Right lung (tissue), 5 donors: Measurements from ENCODE around the gene APOA4. TPM values are rescaled to one million over a fixed set of nuclear protein-coding genes. Genes with fewer than 3 reads are reported as not detected.

Experiments used
- DNase-seq, 2 donors: peaks; one replicate each; pipeline ENCODE4 v3.0.0-alpha.2; 2013
- polyA plus RNA-seq, 5 donors: library from polyadenylated mRNA; unstranded; fragments of 120-200 nt; gene quantifications; one replicate each; pipeline versions ENCODE4 v1.2.1 to v1.2.3, GENCODE V29; 2013; ENCODE audit warnings: inconsistent platforms in 1 of 5, low replicate concordance in 1 of 5; ENCODE audit not compliant: insufficient read length in 5 of 5, insufficient read depth in 1 of 5

The APOA4 gene
- polyA plus RNA-seq, 5 donors, result not detected

DNA sequence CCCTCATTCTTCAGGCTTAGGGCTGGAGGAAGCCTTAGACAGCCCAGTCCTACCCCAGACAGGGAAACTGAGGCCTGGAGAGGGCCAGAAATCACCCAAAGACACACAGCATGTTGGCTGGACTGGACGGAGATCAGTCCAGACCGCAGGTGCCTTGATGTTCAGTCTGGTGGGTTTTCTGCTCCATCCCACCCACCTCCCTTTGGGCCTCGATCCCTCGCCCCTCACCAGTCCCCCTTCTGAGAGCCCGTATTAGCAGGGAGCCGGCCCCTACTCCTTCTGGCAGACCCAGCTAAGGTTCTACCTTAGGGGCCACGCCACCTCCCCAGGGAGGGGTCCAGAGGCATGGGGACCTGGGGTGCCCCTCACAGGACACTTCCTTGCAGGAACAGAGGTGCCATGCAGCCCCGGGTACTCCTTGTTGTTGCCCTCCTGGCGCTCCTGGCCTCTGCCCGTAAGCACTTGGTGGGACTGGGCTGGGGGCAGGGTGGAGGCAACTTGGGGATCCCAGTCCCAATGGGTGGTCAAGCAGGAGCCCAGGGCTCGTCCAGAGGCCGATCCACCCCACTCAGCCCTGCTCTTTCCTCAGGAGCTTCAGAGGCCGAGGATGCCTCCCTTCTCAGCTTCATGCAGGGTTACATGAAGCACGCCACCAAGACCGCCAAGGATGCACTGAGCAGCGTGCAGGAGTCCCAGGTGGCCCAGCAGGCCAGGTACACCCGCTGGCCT lies 7.2 kb upstream of the APOA4 start:
- no peak for DNase-seq

DNA sequence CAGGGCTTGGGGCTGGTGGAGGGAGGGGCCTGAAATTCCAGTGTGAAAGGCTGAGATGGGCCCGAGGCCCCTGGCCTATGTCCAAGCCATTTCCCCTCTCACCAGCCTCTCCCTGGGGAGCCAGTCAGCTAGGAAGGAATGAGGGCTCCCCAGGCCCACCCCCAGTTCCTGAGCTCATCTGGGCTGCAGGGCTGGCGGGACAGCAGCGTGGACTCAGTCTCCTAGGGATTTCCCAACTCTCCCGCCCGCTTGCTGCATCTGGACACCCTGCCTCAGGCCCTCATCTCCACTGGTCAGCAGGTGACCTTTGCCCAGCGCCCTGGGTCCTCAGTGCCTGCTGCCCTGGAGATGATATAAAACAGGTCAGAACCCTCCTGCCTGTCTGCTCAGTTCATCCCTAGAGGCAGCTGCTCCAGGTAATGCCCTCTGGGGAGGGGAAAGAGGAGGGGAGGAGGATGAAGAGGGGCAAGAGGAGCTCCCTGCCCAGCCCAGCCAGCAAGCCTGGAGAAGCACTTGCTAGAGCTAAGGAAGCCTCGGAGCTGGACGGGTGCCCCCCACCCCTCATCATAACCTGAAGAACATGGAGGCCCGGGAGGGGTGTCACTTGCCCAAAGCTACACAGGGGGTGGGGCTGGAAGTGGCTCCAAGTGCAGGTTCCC lies 6.5 kb upstream of the APOA4 start, which contains the start of gene APOC3:
Gene APOC3, plus strand, starts transcription at position 383 of the 659 bp plus-strand sequence. CDS start 676 bp downstream, outside the sequence.
- no peak for DNase-seq

DNA sequence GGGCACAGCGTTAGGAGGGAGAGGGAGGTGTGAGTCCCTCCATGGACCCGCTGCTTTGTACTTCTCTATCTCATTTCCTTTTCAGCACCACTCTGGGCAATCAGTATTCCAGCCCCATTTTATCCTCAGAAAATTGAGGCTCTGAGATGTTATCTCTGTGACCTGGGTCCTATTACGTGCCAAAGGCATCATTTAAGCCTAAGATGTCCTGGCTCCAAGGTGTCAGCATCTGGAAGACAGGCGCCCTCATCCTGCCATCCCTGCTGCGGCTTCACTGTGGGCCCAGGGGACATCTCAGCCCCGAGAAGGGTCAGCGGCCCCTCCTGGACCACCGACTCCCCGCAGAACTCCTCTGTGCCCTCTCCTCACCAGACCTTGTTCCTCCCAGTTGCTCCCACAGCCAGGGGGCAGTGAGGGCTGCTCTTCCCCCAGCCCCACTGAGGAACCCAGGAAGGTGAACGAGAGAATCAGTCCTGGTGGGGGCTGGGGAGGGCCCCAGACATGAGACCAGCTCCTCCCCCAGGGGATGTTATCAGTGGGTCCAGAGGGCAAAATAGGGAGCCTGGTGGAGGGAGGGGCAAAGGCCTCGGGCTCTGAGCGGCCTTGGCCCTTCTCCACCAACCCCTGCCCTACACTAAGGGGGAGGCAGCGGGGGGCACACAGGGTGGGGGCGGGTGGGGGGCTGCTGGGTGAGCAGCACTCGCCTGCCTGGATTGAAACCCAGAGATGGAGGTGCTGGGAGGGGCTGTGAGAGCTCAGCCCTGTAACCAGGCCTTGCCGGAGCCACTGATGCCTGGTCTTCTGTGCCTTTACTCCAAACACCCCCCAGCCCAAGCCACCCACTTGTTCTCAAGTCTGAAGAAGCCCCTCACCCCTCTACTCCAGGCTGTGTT lies 5.8 kb upstream of the APOA4 start:
- no peak for DNase-seq

DNA sequence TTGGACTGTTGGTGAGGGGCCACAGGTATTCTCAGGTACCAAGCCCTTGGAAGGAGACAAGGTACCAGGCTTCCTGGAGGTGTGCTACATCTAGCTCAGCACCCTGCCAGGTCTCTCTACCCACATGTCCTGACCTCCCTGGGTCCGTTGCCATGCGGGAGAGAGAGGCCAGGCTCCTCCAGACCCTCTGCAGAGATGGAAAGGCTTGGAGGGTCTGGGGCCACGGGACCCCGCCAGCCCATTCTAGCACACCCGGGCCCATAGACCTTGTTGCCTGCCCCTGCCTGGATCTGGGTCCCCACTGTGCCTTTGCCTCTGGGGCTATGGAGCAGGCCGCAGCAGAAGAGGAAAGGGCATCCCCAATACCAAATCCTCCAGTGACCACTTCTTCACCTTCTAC lies 4.4 kb upstream of the APOA4 start:
- DNase-seq, result no peak

DNA sequence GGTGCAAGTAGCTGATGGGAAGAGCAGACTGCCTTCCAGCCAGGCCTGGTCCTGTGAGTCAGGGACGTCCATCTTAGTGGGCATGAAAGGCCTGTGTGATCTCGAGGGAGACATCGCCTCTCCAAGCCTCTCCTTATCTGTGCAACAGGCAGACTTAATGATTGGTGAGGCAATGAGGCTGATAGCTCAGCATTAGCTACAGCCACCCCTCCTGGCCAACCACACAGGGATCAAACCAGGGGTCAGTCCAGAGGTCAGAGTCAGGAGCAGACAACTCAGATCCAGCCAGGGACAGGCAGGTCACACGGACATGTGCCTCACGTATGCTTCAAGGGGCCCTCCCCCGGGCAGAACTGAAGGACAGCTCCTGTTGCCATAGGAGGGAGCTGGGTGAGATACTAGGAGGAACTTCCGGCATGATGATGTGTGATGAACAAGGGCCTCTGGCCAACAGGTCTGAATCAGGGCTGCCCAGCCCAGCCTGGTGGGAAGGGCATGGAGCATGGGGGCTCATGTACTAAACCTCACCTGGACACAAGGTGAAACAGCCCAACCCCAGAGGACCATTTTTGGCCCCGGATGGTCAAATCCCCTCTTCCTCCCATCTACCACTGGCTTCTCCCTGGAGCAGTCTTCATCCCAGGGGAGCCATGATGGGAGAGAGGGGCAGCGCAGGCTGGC lies 3.8 kb upstream of the APOA4 start:
- DNase-seq, result no peak

DNA sequence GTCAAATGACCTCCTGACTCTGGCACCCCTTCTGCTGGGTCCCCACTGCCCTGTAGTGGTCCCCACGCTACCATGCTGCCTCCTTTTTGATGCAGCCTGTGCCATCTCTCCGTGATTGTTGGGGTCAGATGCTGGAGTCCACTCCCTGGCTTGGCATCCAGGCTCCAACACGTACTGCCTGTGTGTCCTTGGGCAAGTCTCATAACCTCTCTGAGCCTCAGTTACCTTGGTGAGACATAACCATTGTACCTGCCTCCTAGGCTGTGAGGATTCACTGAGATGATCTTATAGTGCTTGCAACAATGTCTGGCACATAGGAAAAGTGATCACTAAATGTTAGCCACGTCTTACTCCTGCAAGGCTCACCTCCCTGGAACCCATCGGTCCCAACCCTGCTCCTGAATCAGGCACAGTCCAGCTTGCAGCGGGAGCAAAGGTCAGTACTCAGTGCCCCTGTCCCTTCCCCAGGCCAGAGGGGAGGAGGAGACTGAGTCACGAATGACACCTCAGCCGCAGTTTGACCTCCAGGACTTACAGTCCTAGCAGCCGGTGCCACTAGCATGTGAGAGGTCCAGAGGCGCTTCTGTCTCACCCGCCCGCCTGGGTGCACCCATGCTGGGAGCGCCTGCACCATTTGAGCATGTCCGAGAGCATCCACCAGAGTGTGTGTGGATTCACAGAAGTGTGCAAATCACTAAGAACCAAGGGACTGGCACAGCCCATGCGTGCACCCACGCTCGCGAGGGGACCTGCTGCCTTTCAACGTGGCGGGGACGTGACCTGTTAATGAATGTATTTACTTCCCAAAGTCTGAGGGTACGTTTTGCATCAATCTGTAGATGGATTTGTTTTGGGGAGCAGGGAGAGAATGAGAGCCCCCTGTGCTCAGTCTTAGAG lies 3.0 kb upstream of the APOA4 start:
- no peak for DNase-seq

DNA sequence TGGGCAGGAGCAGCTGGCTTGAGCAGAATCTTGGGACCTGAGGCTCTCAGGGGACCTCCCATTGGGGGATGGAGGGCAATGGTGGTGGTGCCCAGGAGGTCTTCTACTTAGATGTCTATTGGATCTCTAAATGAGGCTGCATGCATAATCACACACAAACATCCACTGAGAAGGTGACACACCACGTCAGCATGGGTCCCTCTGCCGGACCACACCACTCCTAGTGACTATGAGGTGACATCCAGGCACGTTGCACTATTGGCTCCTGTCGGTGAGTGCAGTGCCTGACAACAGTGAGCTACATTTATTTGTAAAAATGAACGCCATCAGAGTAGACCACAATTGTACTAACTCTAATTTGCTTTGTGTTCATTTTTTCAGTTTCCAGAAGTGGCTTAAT lies 2.3 kb upstream of the APOA4 start:
- DNase-seq, result no peak

DNA sequence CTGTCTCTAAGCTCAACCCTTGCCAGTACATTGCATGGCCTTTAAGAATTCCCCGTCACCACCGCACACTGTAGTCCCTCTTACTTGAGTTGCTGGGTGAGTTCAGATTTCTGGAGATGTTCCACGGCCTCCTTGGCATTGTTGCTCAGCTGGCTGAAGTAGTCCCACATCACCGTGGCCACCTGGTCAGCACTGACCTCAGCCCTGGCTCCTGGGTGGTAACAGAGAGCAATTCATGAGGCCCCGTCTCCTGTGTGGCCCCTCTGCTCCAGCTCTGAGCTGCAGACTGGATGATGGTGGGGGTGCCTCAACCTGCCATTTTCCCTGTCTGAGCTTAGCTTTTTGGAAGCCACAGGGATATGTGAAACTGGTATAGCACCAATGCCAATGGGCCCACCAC lies 529 bp downstream of the APOA4 start:
- no peak for DNase-seq

DNA sequence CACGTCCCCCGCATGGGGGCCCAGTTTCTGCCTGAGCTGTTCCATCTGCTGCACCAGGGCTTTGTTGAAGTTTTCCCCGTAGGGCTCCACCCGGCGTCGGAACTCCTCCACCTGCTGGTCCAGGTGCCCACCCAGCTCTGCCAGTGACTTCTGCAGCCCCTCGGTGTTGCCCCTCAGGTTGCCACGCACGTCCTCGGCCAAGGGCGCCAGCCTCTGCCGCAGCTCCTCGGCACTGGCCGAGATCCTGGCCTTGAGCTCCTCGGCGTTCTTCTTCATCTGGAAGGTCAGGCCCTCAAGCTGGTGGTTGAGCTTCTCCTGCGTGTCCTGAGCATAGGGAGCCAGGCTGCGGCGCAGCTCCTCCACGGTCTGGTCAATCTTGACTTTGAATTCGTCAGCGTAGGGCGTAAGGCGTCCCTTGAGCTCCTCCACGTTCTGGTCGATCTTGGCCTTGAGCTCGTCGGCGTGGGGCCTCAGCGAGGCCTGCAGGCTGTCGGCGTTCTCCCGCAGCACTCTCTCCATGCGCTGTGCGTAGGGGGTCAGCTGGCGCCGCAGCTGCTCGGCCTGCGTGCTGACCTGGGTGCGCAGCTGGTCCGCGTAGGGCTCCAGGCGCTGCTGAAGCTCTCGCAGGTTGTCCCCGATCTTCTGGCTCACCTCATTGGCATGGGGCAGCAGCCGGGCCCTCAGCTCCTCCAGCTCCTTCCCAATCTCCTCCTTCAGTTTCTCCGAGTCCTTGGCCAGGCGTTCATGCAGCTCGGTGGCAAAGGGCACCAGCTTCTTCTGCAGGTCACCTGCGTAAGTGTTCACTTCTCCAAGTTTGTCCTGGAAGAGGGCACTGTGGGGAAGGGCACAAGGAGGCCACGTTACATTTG lies 1.8 kb downstream of the APOA4 start:
- no peak for DNase-seq

DNA sequence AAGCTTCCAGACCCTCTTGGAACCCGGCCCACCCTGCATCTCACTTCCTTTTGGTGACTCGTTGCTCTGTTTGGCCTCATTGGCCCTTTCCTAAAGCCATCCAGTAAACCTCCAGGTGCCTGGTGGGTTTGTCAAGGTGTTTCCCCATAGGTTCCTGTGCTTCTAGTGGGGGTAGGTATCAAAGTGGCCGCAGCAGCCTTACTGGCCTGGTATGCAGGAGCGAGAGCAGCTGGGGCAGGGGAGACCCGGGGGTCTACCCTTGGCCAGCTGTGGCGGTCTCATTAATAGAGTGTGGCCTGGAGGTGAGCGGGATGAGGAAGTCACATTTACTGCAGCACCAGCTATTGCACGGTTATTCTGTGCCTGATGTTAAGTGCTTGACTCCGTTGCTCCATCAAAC lies 4.1 kb downstream of the APOA4 start:
- no peak for DNase-seq

DNA sequence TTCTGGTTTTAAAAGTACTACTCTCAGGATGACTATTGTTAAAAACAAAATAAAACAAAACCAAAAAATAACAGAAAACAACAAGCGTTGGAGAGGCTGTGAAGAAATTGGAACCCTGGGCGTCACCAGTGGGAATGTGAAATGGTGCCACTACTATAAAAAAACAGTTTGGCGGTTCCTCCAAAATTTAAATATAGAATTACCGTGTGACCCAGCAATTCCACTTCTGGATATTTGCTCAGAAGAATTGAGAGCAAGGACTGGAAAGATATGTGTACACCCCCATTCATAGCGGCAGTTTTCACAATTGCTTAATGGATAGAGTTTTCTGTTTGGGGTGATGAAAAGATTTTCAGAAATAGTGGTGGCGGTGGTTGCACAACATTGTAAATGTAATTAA lies 8.6 kb downstream of the APOA4 start:
- DNase-seq, result no peak

DNA sequence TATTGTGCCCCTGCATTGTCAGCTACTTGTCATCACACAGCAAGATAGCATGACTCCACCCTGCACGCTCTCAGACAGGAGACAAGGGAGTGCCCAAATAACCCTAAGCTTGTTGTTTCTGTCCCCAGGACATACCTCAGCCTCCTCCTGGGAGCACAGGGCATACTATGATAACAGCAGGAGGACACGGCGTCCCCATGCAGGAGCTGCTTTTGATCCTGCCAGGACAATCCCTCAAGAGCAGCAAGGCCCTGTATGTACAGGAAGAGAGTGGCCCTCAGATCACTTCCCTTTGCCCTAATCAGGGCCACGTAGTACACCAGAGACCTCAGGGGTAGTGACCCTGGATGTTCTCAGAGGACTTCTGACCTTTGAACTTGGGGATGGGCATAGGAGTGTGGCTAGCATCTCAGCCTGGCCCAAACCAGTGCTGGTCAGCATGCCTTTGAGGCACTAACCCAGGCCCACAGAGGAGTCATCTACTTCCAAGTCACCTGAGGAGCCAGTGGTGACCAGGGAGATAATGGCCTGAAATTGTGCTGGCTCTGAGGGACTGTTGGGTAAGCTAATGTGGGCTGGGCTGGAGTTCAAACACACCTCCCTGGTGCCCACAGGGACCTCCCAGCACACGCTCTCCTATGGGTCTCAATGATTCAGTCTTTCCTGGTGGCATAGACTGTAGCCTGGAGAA lies 9.2 kb downstream of the APOA4 start:
- no peak for DNase-seq

DNA sequence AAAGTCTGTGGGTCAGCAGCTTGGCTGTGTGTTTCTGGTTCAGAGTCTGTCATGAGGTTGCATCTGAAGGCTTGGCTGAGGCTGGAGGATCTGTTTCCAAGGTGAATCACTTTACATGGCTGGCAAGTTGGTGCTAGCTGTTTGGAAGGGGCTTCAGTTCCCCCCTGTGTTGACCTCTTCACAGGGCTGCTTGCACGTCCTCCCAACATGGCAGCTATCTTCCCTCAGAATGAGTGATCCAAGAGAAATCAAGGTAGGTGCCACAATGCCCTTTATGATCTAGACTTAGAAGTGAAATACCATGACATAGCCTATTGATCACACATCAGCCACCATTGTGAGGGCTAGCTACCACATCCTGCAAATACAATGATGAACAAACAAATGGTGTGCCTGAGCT lies 9.9 kb downstream of the APOA4 start:
- no peak for DNase-seq

DNA sequence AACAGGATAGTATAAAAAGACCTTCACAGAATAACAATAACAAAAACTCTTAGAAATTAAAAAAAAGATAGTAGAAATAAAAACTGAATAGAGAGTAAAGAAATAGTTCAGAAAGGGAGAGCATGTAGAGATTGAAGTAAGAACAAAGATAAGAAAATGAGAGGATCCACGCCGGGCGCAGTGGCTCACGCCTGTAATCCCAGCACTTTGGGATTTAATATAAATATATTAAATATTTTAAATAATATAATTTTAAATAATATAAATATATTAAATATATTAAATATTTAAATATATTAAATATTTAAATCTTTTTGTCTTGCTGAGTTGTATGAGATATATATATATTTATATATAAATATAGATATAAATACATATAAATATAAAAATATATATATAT lies 11.0 kb downstream of the APOA4 start:
- DNase-seq, result no peak

DNA sequence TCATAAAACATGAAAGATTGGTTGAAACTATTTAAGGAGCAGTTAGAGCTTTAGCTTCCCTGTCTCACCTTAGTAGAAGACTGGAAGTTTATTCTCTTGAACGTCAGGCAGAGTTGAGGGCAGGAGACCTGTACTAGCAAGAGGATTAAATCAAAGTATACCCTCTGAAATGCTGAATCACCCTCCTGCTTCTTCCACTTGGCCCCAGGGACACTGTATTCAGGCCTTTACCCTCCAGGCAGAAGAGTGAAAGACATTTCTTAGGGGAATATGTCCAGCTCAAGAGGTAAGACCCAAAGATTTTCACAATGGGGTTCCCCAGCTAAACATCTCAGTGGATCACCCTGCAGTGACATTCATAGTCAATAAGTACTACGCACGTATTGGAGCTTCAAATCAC lies 11.9 kb downstream of the APOA4 start:
- DNase-seq, result no peak

DNA sequence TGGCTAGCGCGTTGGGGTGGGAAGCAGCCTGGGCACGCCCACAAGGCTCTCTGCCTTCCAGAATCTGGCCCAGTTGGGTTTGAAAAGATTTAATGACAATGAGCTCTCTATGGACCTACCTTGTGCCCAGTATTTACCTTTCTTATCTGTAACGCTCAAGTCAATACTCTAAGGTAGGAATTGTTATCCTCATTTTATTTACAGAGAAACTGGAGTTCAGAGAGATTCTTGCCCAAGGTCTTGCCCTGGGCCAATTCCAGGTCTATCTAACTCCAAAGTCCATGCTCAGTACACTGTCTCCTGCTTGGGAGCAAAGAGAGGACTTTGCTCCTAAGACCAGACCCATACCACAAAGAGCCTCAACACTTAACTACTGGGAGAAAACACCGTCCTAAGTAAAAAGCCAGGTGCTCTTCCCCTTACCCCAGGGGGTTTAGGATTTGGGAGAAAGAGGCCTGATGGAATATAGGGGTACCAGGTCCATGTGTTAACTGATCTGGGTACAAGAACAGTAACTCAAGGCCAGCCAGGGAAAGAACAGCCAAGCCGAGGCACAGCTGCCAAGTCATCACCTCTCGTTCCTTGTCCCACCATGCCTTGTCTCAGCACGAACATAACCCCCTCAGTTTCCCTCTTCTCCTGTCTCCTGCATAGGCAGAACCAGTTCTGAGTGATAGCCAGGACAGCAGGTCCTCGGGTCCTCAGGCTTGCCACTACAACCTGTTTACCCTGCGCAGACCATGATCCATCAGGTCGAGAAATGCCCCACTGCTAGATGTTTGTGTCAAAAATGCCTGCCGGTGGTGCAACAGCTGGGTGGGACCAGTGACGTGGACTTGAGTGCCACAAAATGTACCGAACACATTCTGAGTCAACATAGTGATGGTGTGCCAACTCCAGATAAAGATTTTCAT lies 14.6 kb downstream of the APOA4 start:
- no peak for DNase-seq

DNA sequence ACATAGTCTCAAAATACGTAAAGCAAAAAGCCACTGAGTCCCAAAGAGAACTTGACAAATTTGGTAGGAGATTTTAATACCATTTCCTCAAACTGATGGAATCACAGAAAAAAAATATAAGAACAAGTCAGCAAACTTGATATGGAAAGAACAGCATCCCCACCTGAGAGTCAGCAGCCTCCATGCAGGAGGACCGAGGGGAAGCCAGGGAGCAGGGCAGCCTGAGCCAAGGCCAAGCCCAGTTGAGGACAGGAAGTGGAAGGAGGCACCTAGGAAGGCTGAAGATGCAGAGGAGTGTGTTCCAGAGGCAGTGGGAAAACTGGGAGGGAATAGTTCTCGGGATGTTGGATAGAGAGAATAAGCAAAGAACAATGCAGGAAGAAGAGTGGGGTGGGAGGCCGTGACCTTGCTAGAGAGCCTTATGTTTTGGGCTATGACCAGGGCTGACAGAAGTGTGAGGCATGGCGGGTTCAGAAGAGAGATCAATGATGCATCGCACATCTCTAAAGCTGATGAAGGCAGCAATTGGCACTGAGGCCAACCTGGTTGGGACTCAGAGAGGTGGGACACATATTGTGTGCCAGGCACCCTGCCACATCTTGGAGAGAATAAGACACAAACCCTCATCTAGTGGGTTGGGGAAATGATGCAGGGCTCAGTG lies 15.4 kb downstream of the APOA4 start:
- no peak for DNase-seq

DNA sequence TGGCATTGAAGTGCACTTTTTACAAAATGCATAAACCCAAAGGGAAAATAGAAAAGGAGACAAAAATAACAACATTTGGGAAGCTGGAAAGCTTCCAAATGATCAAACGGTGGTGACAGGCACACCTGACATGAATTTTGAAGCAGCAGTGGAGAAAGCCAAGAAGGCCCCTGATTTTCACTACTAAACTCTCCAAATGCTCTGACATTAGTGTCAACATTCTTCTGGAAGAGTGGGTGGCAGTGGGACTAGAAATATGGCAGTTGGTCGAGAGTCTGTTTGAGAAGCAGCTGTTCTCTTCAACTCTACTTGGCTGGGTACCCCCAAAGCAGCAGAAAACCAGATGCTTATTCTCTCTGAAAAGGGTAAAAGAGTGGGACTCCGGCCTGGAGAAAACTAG lies 19.1 kb downstream of the APOA4 start:
- no peak for DNase-seq
